HFFc6 (cell line): Measurements from ENCODE around the gene ITIH6. TPM values are rescaled to one million over a fixed set of nuclear protein-coding genes. Genes with fewer than 3 reads are reported as not detected.

ENCODE experiments used
- total RNA-seq, 6 experiments: library from RNA; stranded (reverse); fragmentation: NEBNext Ultra II Directional; extraction: Animal tissue kit (Norgen Biotek cat#: 25700); gene quantifications; 2 replicates in 1 of 6; 3 replicates in 5 of 6; pipeline ENCODE4 v1.2.3, GENCODE V29; 2021

ITIH6 gene
- total RNA-seq, 6 experiments from 2014 or later: not detected

Other genes starting within 250 kb of the ITIH6 start
- 100 to 1,000 TPM; 205 to 244 (median 226) TPM for gene MAGED2, start 9.5 kb upstream of the ITIH6 start, total RNA-seq
- 10 to 100 TPM; 13.3 to 20.0 (median 18.4) TPM for gene TRO, start 122.6 kb upstream of the ITIH6 start, total RNA-seq
- not detected for gene PFKFB1, start 195.9 kb upstream of the ITIH6 start, total RNA-seq
- 10 to 100 TPM; 14.3 to 17.2 (median 15.9) TPM for gene APEX2, start 202.1 kb upstream of the ITIH6 start, total RNA-seq
- gene ALAS2, start 232.7 kb upstream of the ITIH6 start, total RNA-seq: not detected